Globus pallidus (tissue), 1 donor: ENCODE measurements around the gene ARHGAP5.

Experiments used
- DNase-seq: peaks from one replicate; pipeline ENCODE4 v3.0.0-alpha.2; 2015; ENCODE audit warnings: low spot score

Gene ARHGAP5

DNA sequence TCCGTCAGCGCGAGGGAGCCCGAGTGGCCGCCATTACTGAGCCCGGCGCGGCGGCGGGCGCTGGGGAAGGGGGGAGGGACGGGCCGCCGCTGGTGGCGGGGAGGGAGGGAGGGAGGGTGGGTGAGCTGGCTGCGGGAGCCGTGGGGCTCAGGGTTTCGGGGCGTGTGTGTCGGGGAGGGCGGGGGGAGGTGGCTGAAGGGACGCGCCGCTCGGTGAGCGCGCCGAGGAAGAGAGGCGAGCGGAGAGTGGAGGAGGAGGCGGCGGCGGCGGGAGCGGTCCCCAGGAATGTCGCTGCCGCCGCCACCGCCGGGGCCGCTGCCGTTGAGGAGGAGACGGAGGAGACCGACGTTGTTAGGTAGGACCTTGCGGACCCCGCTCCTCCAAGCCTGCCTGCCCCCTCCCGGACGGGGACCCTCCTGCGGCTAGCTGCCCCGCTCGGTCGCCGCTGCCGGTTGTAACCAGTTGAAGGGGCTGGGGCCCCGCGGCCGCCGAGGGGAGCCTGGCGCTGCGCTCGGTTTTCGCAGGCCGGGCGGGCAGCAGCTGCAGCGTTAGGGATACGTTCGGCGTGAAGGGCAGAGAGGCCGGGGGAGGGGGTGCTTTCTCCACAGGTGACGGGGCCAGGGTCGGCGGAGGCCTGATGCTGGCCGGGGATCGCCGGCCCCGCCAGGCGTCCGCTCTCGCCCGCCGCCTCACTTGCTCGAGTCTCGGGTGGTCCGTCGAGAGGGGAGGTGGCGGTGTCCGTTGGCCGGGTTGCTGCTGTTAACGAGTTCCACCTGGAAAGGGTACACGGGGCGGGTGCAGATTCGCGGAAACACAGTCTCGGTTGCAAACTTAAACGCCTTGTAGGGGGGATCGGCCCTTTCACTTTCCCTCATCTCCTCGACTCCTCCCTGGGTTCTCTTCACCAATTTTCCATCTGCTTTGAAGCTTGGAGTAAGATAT lies at the start of gene ARHGAP5:
ARHGAP5 (plus strand) TSS at position 224 of the 942 bp plus-strand sequence. CDS start 13,366 bp downstream, outside the sequence.
- DNase-seq = no peak

- no peak for DNase-seq
These were observed 48.5 kb upstream of the ARHGAP5 start for GRCh38 chr14:32028599-32028998.

GRCh38 chr14:32033543-32033942 lies 43.6 kb upstream of the ARHGAP5 start:
- DNase-seq = no peak

DNA sequence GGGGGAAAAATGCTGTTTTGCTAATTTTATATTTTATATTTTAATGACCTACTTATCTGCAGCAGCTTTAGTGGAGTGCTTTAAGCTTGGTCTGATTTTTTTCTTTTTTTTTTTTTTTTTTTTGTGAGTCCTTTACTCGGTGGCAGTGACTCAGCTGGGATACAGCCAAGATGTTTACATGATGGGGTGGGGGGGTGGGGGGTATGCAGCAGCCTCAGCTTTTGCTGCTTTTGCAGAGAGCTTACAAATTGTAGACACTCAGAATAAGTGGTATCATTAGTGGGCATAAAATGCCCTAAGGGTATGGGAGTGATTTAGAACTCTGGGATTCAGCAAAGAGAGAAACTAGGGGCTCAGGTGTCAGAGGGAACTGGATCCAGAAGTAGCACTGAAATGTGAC lies 38.2 kb upstream of the ARHGAP5 start:
- no peak for DNase-seq

DNA sequence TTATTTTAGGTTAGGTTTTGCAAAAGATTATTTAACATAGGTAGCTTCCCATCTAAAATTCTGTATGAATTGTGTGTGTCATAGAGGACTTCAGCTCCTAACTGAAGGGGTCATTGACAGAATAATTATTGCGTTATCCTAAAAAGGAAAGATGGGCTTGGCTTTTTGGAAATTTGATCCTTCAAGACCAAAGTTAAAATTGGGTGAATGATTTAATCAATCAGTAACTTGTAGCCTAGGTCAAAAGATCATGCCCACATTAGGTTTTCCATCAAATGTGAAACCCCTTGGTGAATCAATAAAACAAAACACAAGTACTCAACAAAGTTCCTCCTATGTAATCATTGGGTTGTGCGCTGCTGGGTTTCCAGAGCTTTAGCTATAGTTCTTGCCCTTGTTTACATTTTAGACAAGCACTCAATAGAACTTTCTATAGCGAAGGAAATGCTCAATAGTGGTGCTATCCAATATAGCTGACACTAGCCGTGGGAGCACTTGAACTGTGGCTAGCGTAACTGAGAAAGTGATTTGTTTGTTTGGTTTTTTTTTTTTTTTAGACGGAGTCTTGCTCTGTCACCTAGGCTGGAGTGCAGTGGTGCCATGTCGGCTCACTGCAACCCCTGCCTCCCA lies 37.6 kb upstream of the ARHGAP5 start:
- no peak for DNase-seq

DNA sequence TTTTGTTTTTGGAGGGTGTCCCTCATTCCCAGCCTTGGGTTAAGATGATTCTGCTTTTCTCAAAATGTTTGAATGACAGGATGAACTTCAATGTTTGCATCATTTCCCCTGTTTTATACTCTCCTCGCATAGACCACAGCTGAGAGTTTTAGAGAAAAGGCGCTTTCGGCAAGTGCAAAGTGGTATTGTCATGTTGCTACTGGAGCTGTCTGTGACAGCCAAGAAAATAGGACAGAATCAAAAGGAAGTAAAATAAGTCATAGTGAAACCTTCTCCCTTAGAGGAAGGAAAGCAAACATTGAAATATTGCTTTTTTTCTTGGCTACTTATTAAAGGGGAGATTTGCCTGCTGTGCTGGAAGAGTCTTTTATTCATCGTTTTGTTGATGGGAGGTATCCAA lies 33.5 kb upstream of the ARHGAP5 start:
- peak; percentile 47 for DNase-seq

GRCh38 chr14:32044454-32044853 lies 32.6 kb upstream of the ARHGAP5 start:
- DNase-seq = no peak

GRCh38 chr14:32047791-32048190 lies 29.3 kb upstream of the ARHGAP5 start:
- DNase-seq = no peak

DNA sequence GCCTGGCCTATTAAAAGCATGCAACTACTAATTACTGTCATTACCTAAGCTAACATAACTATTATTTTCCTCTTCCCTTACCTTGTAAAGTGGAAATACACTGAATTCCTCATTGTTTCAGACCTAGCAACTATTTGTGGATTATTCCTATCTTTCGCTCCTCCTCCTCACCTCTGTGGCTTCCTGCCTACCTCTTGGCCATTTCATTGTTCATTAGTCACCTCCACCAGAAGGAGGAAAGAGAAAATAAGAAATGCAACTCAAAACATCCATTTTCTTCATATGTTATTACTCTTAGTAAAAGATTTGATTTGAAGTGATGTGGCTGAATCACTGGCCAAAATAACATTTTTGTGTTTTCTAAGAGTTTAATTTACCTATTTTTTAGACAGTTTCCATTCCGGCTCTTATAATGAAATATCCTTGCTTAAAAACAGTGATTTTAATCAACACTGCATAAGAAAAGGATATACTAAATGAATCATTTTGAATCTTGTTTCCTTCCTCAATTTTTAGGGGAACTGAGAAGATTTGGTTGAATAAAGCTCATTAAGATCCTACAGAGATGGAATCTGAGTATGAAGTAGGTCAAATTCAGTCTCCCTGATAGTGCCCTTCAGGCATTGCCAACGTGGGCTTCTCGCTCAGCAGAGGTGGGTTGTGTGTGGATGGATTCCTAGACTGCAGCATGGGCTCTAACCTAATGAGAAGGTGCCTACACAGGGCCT lies 27.6 kb upstream of the ARHGAP5 start:
- DNase-seq = no peak

- DNase-seq = no peak
These were observed 26.2 kb upstream of the ARHGAP5 start for GRCh38 chr14:32050878-32051277.

- DNase-seq = no peak
These were observed 22.6 kb upstream of the ARHGAP5 start for GRCh38 chr14:32054536-32054935.

GRCh38 chr14:32055175-32055574 lies 21.9 kb upstream of the ARHGAP5 start:
- no peak for DNase-seq

DNA sequence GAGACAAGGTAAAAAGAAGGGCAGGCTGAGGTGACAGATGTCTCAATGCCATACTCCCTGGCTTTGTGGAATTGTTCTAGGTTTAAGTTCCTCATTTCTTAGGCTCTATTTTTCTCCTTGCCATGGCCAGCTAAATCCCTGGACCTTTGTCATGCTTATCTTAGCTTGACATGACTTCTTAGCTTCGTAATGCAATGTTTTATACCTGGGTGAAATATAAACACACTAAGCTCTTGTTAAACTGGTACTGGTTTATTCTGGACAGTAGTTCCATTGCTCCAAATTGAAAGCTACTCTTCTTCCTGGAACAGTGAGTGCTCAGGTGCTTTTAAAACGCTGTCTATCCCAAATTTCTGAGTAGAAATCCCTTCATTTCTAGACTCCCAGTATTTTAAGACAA lies 17.4 kb upstream of the ARHGAP5 start:
- DNase-seq = no peak

GRCh38 chr14:32064931-32065330 lies 12.2 kb upstream of the ARHGAP5 start:
- DNase-seq = no peak

DNA sequence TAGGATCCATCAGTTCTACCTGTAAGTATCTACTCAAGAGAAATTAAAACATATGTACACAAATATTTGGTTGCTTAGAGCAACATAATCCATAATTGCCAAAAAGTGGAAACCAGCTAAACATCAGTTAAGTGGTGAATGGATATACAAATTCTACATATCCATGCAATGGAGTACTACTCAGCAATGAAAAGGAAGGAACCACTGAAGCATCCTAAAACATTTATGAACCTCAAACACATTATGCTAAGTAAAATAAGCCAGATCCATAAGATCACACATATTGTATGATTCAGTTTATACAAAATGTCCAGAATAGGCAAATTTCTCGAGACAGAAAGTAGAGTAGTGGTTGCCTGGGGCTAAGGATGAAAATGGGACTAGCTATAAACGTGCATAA lies 8.4 kb upstream of the ARHGAP5 start:
- DNase-seq = no peak

- no peak for DNase-seq
These were observed 6.8 kb upstream of the ARHGAP5 start for GRCh38 chr14:32070282-32070681.

- no peak for DNase-seq
These were observed 4.4 kb upstream of the ARHGAP5 start for GRCh38 chr14:32072676-32073075.

- peak; percentile 88 for DNase-seq
These were observed 3.4 kb upstream of the ARHGAP5 start for GRCh38 chr14:32073537-32074189.

- DNase-seq = no peak
These were observed 2.1 kb upstream of the ARHGAP5 start for GRCh38 chr14:32074887-32075572.

- DNase-seq = no peak
These were observed 1.3 kb upstream of the ARHGAP5 start for GRCh38 chr14:32075672-32076277.
